H1 (cell line): ENCODE results near the gene RAPGEF5. TPM values are rescaled to one million over a fixed set of nuclear protein-coding genes. Genes with fewer than 3 reads are reported as not detected.

Source experiments
- CBX8 ChIP-seq: fragments of 300-800, 300-1000 bp; sonication (generic); IDR thresholded peaks from 2 replicates; pipeline ENCODE4 v1.7.1; 2016; ENCODE audit warnings: low read depth, low read length, borderline replicate concordance
- polyA plus RNA-seq, 7 experiments: library from polyadenylated mRNA; depleted of rRNA in 3 of 7; stranded (reverse) in 5 of 7; unstranded in 2 of 7; fragments of >200 nt in 5 of 7; fragments of 200-250 nt in 2 of 7; gene quantifications; 1 replicate in 5 of 7; 2 replicates in 1 of 7; 4 replicates in 1 of 7; pipeline versions ENCODE4 v1.2.1 to v1.2.3, GENCODE V29; 2011 to 2013; ENCODE audit warnings: missing spikeins in 2 of 7, mixed read lengths in 2 of 7
- total RNA-seq: library from RNA; stranded (reverse); fragmentation: NEBNext Ultra II Directional; extraction: Animal tissue kit (Norgen Biotek cat#: 25700); gene quantifications from 2 replicates; pipeline ENCODE4 v1.2.1, GENCODE V29; 2021
- TF ChIP-seq, protein P1 (sequence below): IDR thresholded peaks from 2 replicates; pipeline ENCODE4 v1.6.1; 2012; ENCODE audit warnings: inconsistent platforms

RAPGEF5 gene
- total and polyA plus RNA-seq, 2 of the 8 experiments (the other 6 are each of a cell fraction or from before 2014, with no cell fraction given): 4.4 to 22.9 TPM

DNA sequence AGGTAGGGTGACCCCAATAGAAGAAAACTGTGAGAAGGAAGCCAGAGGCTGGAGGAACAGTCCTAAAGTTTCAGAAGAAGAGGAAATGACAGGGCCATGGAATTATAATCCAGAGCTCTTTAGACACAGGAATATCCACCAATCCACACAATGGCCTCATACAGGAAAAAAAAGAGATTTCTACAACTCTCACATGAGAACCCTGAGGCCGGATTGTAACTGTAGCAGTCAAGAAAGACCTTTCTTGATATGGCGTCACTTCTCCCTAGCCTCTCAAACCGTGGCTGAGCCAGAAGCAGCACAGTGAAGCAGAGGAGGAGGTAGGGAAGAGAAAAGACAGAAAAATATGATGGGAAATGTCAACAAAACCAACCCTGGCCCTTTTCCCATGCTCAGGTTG, 76.9 kb downstream of the RAPGEF5 start (continued):
- no peak for TF ChIP-seq CBX8
- TF ChIP-seq, protein P1, sequence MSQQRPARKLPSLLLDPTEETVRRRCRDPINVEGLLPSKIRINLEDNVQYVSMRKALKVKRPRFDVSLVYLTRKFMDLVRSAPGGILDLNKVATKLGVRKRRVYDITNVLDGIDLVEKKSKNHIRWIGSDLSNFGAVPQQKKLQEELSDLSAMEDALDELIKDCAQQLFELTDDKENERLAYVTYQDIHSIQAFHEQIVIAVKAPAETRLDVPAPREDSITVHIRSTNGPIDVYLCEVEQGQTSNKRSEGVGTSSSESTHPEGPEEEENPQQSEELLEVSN: no peak
- TF ChIP-seq, all 59 proteins: peak for 0
